DOHH2 (cell line): ENCODE results near the gene DCT.

ENCODE experiments used
- H3F3A ChIP-seq: fragments of 200-600 bp; sonication (generic), shearing (Covaris generic); 2 replicates; pipeline ENCODE4 v1.6.0; 2016; ENCODE audit warnings: antibody characterized with exemption, mild to moderate bottlenecking; ENCODE audit not compliant: control insufficient read depth, insufficient read depth
- H3K27ac ChIP-seq: fragments of 200-600 bp; sonication (generic); 2 replicates; pipeline ENCODE4 v1.5.1; 2014; ENCODE audit warnings: low read depth, mild to moderate bottlenecking, low read length, moderate library complexity
- H3K27me3 ChIP-seq: fragments of 200-600 bp; sonication (generic); 2 replicates; pipeline ENCODE4 v1.6.1; 2014; ENCODE audit warnings: mild to moderate bottlenecking, low read length, mixed read lengths; ENCODE audit not compliant: control insufficient read depth
- H3K36me3 ChIP-seq: fragments of 200-600 bp; sonication (generic); 2 replicates; pipeline ENCODE4 v1.6.1; 2014; ENCODE audit warnings: mild to moderate bottlenecking, low read length, moderate library complexity, mixed read lengths; ENCODE audit not compliant: control insufficient read depth
- H3K4me1 ChIP-seq: fragments of 200-600 bp; sonication (generic); 2 replicates; pipeline ENCODE4 v1.6.1; 2014; ENCODE audit warnings: mild to moderate bottlenecking, low read length, mixed read lengths; ENCODE audit not compliant: control insufficient read depth
- H3K4me2 ChIP-seq: fragments of 200-600 bp; sonication (generic); 2 replicates; pipeline ENCODE4 v1.6.0; 2014; ENCODE audit warnings: mild to moderate bottlenecking, low read length, moderate library complexity
- H3K4me3 ChIP-seq: fragments of 200-600 bp; sonication (generic); 2 replicates; pipeline ENCODE4 v1.5.1; 2014; ENCODE audit warnings: mild to moderate bottlenecking, low read length, mixed read lengths
- H3K79me2 ChIP-seq: fragments of 200-600 bp; sonication (generic); 2 replicates; pipeline ENCODE4 v1.6.1; 2014; ENCODE audit warnings: mild to moderate bottlenecking, low read length, mixed read lengths; ENCODE audit not compliant: control insufficient read depth
- H3K9me2 ChIP-seq: fragments of 200-600 bp; sonication (generic); replicated peaks from 2 replicates; pipeline ENCODE4 v1.6.1; 2014; ENCODE audit warnings: mild to moderate bottlenecking, low read length, mixed read lengths; ENCODE audit not compliant: control insufficient read depth
- H3K9me3 ChIP-seq: fragments of 200-600 bp; sonication (generic); 2 replicates; pipeline ENCODE4 v1.6.1; 2014; ENCODE audit warnings: antibody characterized with exemption, low read length, mixed read lengths; ENCODE audit not compliant: control insufficient read depth, insufficient read depth
- H4K20me1 ChIP-seq: fragments of 200-600 bp; sonication (generic); 2 replicates; pipeline ENCODE4 v1.6.0; 2014; ENCODE audit warnings: low read depth, mild to moderate bottlenecking, antibody characterized with exemption, low read length, moderate library complexity; ENCODE audit not compliant: control insufficient read depth, insufficient read depth
- CTCF ChIP-seq: fragments of 200-600 bp; sonication (generic); IDR thresholded peaks from one replicate; pipeline ENCODE4 v1.5.1; 2014; ENCODE audit warnings: antibody characterized with exemption, mild to moderate bottlenecking, low read depth, low read length; ENCODE audit not compliant: poor library complexity, severe bottlenecking
- EZH2phosphoT487 ChIP-seq: fragments of 200-600 bp; sonication (generic); IDR thresholded peaks from 2 replicates; pipeline ENCODE4 v1.6.1; 2017; ENCODE audit warnings: borderline replicate concordance, mild to moderate bottlenecking, antibody characterized with exemption, low read length, moderate library complexity, mixed read lengths

Gene DCT

DNA sequence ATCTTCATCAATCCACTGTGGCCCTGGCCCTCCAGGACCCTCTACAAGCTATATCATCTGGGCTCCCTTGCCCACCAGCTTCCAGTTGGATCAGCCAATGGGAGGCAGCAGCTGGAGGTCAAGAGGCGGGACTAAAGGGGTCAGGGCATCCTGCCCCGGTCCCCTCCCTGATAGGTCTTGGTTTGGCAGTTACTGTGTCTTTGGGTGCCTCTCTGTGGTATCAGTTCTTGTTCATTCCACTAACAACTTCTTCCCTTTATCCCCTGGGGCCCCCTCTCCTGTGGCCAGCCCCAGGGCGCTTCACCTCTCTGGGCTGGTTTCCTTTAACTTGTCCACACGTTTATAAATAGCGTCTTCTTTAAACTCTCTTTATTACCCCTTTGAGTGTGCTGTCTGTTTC, 83.6 kb downstream of the DCT start:
- no peak for TF ChIP-seq CTCF
- TF ChIP-seq EZH2phosphoT487, result no peak
- no peaks in the 10 kb centered on the region for H3F3A ChIP-seq
- H4K20me1 ChIP-seq, result no peaks in the 10 kb centered on the region
- no peaks in the 10 kb centered on the region for H3K9me2 ChIP-seq
- H3K4me1 ChIP-seq, result no peaks in the 10 kb centered on the region
- H3K27me3 ChIP-seq, result no peaks in the 10 kb centered on the region
- no peaks in the 10 kb centered on the region for H3K9me3 ChIP-seq
- no peaks in the 10 kb centered on the region for H3K36me3 ChIP-seq
- H3K4me3 ChIP-seq, result no peak overlapping the region
- H3K27ac ChIP-seq, result no peak overlapping the region
- H3K4me2 ChIP-seq, result no peak overlapping the region
- no peaks in the 10 kb centered on the region for H3K79me2 ChIP-seq

DNA sequence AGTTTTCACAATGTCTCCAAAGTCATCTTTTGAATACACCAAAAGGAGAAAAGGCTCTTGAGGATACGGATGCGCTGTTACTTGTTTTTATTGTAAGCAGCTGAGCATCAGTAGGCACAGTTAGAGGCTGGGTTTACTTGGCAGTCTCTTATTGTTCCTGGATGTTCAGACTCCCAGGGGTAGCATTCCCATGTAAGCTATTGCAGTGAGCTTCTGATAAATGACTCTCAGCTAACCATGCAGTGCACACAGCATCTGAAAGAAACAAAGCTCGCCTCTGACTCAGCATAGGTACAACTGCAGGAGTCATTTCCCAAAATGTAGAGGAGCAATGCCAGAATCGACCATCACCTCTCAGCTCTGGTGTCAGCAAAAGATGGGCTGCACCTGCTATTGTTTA, 84.8 kb downstream of the DCT start:
- Histone ChIP-seq H3F3A (no peaks in the 10 kb centered on the region), H3K27ac (no peak overlapping the region), H3K36me3 (no peaks in the 10 kb centered on the region), H3K4me2 (no peak overlapping the region), H3K4me1 (no peaks in the 10 kb centered on the region), H4K20me1 (no peaks in the 10 kb centered on the region), H3K9me3 (no peaks in the 10 kb centered on the region), H3K4me3 (no peak overlapping the region), H3K9me2 (no peaks in the 10 kb centered on the region), H3K79me2 (no peaks in the 10 kb centered on the region), H3K27me3 (no peaks in the 10 kb centered on the region)
- no peak for TF ChIP-seq EZH2phosphoT487
- TF ChIP-seq CTCF, result no peak

DNA sequence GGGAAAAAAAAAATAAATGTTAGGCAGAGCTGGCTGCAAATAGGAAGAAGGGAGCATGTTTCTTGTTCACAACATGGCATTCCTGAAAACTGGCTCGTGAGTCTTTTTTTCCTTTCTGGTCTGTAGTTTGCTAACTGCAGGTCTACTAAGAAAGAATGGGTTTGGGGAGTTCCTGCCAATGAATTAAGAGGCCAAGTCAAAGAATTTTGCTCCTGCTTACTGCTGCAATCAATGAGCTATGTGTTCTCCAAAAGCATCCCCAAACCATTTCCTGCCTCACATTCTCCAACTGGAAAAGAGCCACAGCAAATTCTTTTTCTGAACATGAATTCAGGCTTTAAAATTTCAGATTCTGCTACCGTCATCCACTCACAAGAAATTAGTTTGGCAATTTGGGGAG, 88.6 kb downstream of the DCT start:
- TF ChIP-seq EZH2phosphoT487, result no peak
- TF ChIP-seq CTCF, result no peak

DNA sequence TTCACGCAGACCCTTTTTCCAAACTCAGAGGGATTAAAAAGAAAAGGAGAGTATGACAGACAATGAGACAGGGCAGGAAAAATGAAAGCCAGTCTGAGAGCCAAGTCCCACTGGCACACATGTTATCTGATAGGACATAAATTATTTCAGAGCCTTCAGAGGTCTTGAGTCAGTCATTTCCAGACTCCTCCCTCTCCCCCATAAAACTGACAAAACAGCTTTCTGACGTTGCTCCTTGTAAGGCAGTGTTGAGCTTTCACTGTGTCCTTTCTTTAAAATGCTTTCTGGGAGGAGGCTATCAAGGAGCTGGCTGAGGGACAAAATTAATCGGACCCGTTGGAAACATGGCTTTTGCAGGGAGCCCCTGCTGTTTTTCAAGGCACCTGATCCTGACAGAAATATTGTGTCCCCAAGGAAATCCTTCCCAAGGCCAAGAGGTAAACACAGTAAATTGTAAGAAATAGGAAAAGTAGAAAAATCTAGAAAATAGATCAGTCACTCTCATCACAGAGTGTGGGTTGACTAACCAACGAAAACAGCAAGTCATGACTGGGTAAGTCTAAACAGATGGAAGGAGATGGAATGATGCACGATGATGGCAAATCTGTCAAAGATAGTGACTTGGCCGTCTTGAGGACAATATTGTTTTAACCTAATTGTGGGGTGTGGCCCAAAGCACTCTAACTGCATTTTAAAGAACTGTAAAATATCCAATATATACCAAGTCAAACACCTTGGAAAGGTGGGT, 89.7 kb downstream of the DCT start:
- H3K9me2 ChIP-seq, result no peaks in the 10 kb centered on the region
- no peaks in the 10 kb centered on the region for H3K36me3 ChIP-seq
- no peak overlapping the region for H3K27ac ChIP-seq
- no peaks in the 10 kb centered on the region for H3K27me3 ChIP-seq
- H3K4me2 ChIP-seq, result no peak overlapping the region
- no peaks in the 10 kb centered on the region for H3K9me3 ChIP-seq
- no peaks in the 10 kb centered on the region for H3F3A ChIP-seq
- H3K79me2 ChIP-seq, result no peaks in the 10 kb centered on the region
- H4K20me1 ChIP-seq, result no peaks in the 10 kb centered on the region
- H3K4me1 ChIP-seq, result no peaks in the 10 kb centered on the region
- H3K4me3 ChIP-seq, result no peak overlapping the region
- no peak for TF ChIP-seq CTCF
- TF ChIP-seq EZH2phosphoT487, result no peak

More for the DNA sequence above, 88.6 kb downstream of the DCT start:
- Histone ChIP-seq H3K79me2 (no peaks in the 10 kb centered on the region), H3K27me3 (no peaks in the 10 kb centered on the region), H3K9me2 (no peaks in the 10 kb centered on the region), H3K4me1 (no peaks in the 10 kb centered on the region), H3F3A (no peaks in the 10 kb centered on the region), H3K4me2 (no peak overlapping the region), H4K20me1 (no peaks in the 10 kb centered on the region), H3K36me3 (no peaks in the 10 kb centered on the region), H3K9me3 (no peaks in the 10 kb centered on the region), H3K27ac (no peak overlapping the region), H3K4me3 (no peak overlapping the region)
